GM18511 (cell line): ENCODE data around the gene HTRA3.

Experiments used
- ATAC-seq: cut with Tn5 transposase; IDR thresholded peaks from one replicate; pipeline ENCODE4 v1.9.1; 2021; ENCODE audit warnings: mild to moderate bottlenecking, moderate library complexity; ENCODE audit not compliant: unreplicated experiment

HTRA3 gene

GRCh38 chr4:8245884-8246833, 23.4 kb upstream of the HTRA3 start:
- no peak for ATAC-seq

GRCh38 chr4:8247047-8247930, 22.3 kb upstream of the HTRA3 start:
- no peak for ATAC-seq

- ATAC-seq: no peak
Measured at GRCh38 chr4:8248091-8248490, 21.5 kb upstream of the HTRA3 start.

GRCh38 chr4:8250227-8250626, 19.3 kb upstream of the HTRA3 start:
- no peak for ATAC-seq

GRCh38 chr4:8250637-8251036, 18.9 kb upstream of the HTRA3 start:
- ATAC-seq: no peak

GRCh38 chr4:8251110-8251883, 18.3 kb upstream of the HTRA3 start:
- no peak for ATAC-seq

GRCh38 chr4:8252301-8253173, 17.0 kb upstream of the HTRA3 start:
- no peak for ATAC-seq

- no peak for ATAC-seq
Measured at GRCh38 chr4:8254076-8254475, 15.5 kb upstream of the HTRA3 start.

- no peak for ATAC-seq
Measured at GRCh38 chr4:8255698-8256441, 13.7 kb upstream of the HTRA3 start.

- ATAC-seq: no peak
Measured at GRCh38 chr4:8257854-8258253, 11.7 kb upstream of the HTRA3 start.

GRCh38 chr4:8258552-8259212, 10.9 kb upstream of the HTRA3 start:
- no peak for ATAC-seq

- no peak for ATAC-seq
Measured at GRCh38 chr4:8259743-8260430, 9.7 kb upstream of the HTRA3 start.

GRCh38 chr4:8260656-8261111, 8.9 kb upstream of the HTRA3 start:
- ATAC-seq: no peak

GRCh38 chr4:8261851-8262535, 7.6 kb upstream of the HTRA3 start:
- no peak for ATAC-seq

GRCh38 chr4:8262637-8263322, 6.8 kb upstream of the HTRA3 start:
- no peak for ATAC-seq

GRCh38 chr4:8263397-8263796, 6.2 kb upstream of the HTRA3 start:
- no peak for ATAC-seq

GRCh38 chr4:8264106-8264505, 5.4 kb upstream of the HTRA3 start:
- ATAC-seq: no peak
